Muscle layer of colon (tissue), 2 donors: ENCODE data around the gene WFDC11.
"Not testable (repeated sequence)": the region's sequence is repeated elsewhere in the genome, so short reads cannot be mapped to it uniquely, and the experiment has no call there.

ENCODE experiments used
- H3K27ac ChIP-seq: one replicate; pipeline ENCODE4 v1.7.0; 2013; ENCODE audit warnings: low read depth, mild to moderate bottlenecking, low read length, moderate library complexity
- H3K27me3 ChIP-seq, 2 donors: one replicate each; pipeline ENCODE4 v1.7.0; 2013; ENCODE audit warnings: low read length in 2 of 2, mild to moderate bottlenecking in 2 of 2; ENCODE audit not compliant: insufficient read depth in 2 of 2, control insufficient read depth in 1 of 2
- H3K36me3 ChIP-seq: one replicate; pipeline ENCODE4 v1.7.0; 2013; ENCODE audit warnings: mild to moderate bottlenecking, low read length; ENCODE audit not compliant: insufficient read depth
- H3K4me1 ChIP-seq: one replicate; pipeline ENCODE4 v1.7.0; 2013; ENCODE audit warnings: mild to moderate bottlenecking, low read length; ENCODE audit not compliant: insufficient read depth
- H3K4me3 ChIP-seq, 2 donors: one replicate each; pipeline ENCODE4 v1.7.0; 2013; ENCODE audit warnings: low read length in 2 of 2, low read depth in 1 of 2, mild to moderate bottlenecking in 1 of 2, moderate library complexity in 1 of 2
- H3K9ac ChIP-seq: one replicate; pipeline ENCODE4 v1.7.0; 2013; ENCODE audit warnings: low read length
- H3K9me3 ChIP-seq: one replicate; pipeline ENCODE4 v1.7.0; 2013; ENCODE audit warnings: mild to moderate bottlenecking, low read length
- donor health status: abdominal sarcoma.
- donor health status: Adenocarcinoma of cecum.

The WFDC11 gene

GRCh38 chr20:45670139-45670538 lies at the start of gene WFDC11:
WFDC11 (minus strand) TSS chr20:45670239; CDS start chr20:45650600, 19,639 bp downstream.
- Histone ChIP-seq H3K27me3 (no peaks in the 10 kb centered on the region), H3K27ac (no peak within 1 kb of the TSS), H3K4me3 (no peak within 1 kb of the TSS), H3K36me3 (no peaks in the 10 kb centered on the region), H3K9ac (no peak within 1 kb of the TSS), H3K4me1 (no peaks in the 10 kb centered on the region), H3K9me3 (no peaks in the 10 kb centered on the region)

- H3K9ac ChIP-seq, H3K9me3 ChIP-seq, H3K27me3 ChIP-seq, H3K27ac ChIP-seq, H3K36me3 ChIP-seq, H3K4me1 ChIP-seq, H3K4me3 ChIP-seq: not testable (repeated sequence)
Measured at GRCh38 chr20:45716141-45716688, 46.2 kb upstream of the WFDC11 start.

DNA sequence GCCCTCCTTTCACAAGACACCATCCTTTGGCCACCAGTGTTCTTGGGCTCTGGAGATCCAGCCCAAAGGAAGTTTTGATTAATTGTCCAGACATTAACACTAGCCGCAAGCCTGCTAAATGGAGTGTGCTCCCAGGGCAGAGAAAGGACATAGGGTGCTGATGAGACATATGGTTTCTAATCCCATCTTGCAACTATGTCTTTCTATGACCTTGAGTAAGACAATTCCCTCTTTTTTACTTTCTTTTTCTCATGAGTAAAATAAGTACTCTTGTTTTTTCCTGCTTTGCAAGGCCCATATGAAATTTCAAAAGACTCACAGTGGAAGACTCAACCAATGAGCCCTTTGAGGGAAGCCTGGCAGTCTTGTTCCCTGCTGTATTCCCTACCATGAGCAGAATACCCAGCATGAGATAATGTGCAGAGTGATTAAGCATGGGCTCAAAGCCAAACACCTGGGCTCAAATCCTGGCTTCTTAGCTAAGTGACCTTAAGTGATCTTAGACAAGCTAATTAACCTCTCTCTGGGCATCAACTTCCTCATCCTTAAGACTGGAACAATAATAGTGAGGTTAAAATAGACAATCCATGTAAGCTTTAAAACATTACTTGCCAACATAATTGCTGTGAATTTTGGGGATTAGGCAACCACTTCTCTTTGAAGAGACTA lies 35.1 kb upstream of the WFDC11 start, which contains the start of gene WFDC10B:
Gene WFDC10B (minus strand): TSS at position 51 of the 669 bp plus-strand sequence. CDS start 19,027 bp downstream, outside the sequence.
- H3K4me3 ChIP-seq: no peak within 1 kb of the TSS
- no peaks in the 10 kb centered on the region for H3K36me3 ChIP-seq
- no peak within 1 kb of the TSS for H3K27ac ChIP-seq
- H3K9ac ChIP-seq: no peak within 1 kb of the TSS
- no peaks in the 10 kb centered on the region for H3K9me3 ChIP-seq
- H3K4me1 ChIP-seq: no peaks in the 10 kb centered on the region
- H3K27me3 ChIP-seq: no peaks in the 10 kb centered on the region

GRCh38 chr20:45701873-45702272 lies 31.8 kb upstream of the WFDC11 start, which contains the start of gene WFDC13:
WFDC13 (plus strand) TSS chr20:45702038; CDS start chr20:45702124, 86 bp downstream.
- no peak within 1 kb of the TSS for H3K9ac ChIP-seq
- H3K9me3 ChIP-seq: no peaks in the 10 kb centered on the region
- H3K27ac ChIP-seq: no peak within 1 kb of the TSS
- H3K27me3 ChIP-seq: no peaks in the 10 kb centered on the region
- no peak within 1 kb of the TSS for H3K4me3 ChIP-seq
- H3K4me1 ChIP-seq: no peaks in the 10 kb centered on the region
- no peaks in the 10 kb centered on the region for H3K36me3 ChIP-seq

DNA sequence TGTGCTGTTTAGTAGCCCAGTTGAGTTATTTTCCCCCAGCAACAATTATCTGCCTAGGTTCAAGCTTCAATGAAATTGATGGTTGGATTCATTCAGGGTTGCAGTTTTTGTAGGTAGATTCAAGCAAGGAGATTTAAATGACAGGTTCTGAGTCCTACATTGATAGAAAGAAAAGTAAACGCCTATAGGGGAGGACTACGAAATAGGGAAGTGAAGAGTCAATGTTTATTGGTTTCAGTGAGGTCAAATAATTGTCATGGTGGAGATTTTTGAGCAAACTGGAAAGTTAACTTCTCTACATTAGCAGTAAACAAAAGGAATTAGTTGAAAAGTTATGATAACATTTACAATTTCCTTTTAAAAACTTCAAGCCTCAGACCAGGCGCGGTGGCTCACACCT lies 31.1 kb upstream of the WFDC11 start:
- Histone ChIP-seq H3K27me3 (no peaks in the 10 kb centered on the region), H3K9me3 (no peaks in the 10 kb centered on the region), H3K27ac (no peak overlapping the region), H3K4me1 (no peaks in the 10 kb centered on the region), H3K4me3 (no peak overlapping the region), H3K36me3 (no peaks in the 10 kb centered on the region), H3K9ac (no peak overlapping the region)

- Histone ChIP-seq H3K36me3 (no peaks in the 10 kb centered on the region), H3K4me3 (no peak overlapping the region), H3K27me3 (no peaks in the 10 kb centered on the region), H3K9ac (no peak overlapping the region), H3K4me1 (no peaks in the 10 kb centered on the region), H3K9me3 (no peaks in the 10 kb centered on the region), H3K27ac (no peak overlapping the region)
Measured at GRCh38 chr20:45695496-45695895, 25.5 kb upstream of the WFDC11 start.

GRCh38 chr20:45693346-45693745 lies 23.3 kb upstream of the WFDC11 start:
- not testable (repeated sequence) for H3K9me3 ChIP-seq, H3K4me1 ChIP-seq, H3K27ac ChIP-seq, H3K4me3 ChIP-seq, H3K36me3 ChIP-seq, H3K9ac ChIP-seq, H3K27me3 ChIP-seq

DNA sequence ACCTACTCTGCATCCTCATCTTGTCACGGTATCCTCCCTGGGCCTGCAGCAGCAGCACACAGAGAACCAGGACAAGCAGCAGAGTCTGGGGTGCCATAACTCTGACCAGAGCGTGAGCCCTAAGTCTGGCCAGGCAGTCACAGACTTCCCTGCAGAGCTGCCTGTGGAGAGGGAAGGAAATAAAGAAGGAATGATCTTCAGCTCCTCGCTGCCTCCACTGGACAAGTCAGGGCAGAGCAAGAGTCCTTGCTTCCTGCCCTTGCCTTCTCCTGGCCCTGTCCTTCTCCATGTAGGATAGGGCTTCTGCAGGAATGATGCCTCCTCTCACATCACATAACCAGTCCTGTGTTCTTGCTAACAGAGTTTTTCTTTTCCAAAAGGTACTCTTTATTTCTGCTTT lies 15.9 kb upstream of the WFDC11 start:
- Histone ChIP-seq H3K4me3 (no peak overlapping the region), H3K9ac (no peak overlapping the region), H3K27ac (no peak overlapping the region), H3K27me3 (no peaks in the 10 kb centered on the region), H3K4me1 (no peaks in the 10 kb centered on the region), H3K36me3 (no peaks in the 10 kb centered on the region), H3K9me3 (peaks cover 5% of the 10 kb centered on the region)

DNA sequence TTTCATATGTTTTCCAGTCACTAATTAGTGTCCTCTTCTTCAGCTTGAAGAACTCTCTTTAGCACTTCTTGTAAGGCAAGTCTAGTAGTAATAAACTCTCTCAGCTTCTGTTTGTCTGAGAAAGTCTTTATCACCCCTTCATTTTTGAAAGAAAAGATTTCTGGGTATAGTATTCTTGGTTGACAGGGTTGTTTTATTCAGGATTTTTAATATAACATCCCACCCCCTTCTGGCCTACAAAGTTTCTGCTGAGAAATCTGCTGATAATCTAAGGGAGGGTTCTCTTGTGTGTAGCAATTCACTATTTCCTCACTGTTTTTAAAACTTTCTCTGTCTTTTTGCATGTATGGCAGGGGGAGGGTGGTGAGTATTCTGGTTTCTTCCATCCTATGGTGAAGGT lies 9.6 kb upstream of the WFDC11 start:
- H3K4me1 ChIP-seq: no peaks in the 10 kb centered on the region
- no peak overlapping the region for H3K27ac ChIP-seq

DNA sequence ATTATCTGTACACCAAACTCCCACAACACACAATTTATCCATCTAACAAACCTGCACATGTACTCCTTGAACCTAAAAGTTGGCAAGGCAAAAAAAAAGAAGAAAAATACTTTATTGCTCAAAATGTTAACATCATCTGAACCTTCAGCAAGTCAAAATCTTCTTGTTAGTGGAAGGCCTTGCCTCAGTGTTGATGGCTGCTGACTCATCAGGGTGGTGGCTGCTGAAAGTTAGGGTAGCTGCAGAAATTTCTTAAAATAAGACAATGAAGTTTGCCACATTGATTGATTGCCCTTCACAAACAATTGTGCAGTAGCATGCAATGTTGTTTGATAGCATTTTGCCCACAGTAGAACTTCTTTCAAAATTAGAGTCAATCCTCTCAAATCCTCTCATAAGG lies 2.7 kb upstream of the WFDC11 start:
- Histone ChIP-seq H3K36me3 (no peaks in the 10 kb centered on the region), H3K9me3 (no peaks in the 10 kb centered on the region), H3K4me3 (no peak overlapping the region), H3K27ac (no peak overlapping the region), H3K27me3 (no peaks in the 10 kb centered on the region), H3K9ac (no peak overlapping the region), H3K4me1 (no peaks in the 10 kb centered on the region)

More for the DNA sequence above, 9.6 kb upstream of the WFDC11 start:
- H3K36me3 ChIP-seq: no peaks in the 10 kb centered on the region
- H3K9ac ChIP-seq: no peak overlapping the region
- peaks cover 12% of the 10 kb centered on the region for H3K9me3 ChIP-seq
- no peak overlapping the region for H3K4me3 ChIP-seq
- H3K27me3 ChIP-seq: no peaks in the 10 kb centered on the region

GRCh38 chr20:45657038-45657437 lies 13.0 kb downstream of the WFDC11 start:
- H3K27me3 ChIP-seq, H3K27ac ChIP-seq, H3K9me3 ChIP-seq, H3K9ac ChIP-seq, H3K4me1 ChIP-seq, H3K36me3 ChIP-seq, H3K4me3 ChIP-seq: not testable (repeated sequence)

GRCh38 chr20:45651726-45652125 lies 18.3 kb downstream of the WFDC11 start:
- H3K27ac ChIP-seq, H3K4me1 ChIP-seq, H3K36me3 ChIP-seq, H3K9ac ChIP-seq, H3K27me3 ChIP-seq, H3K4me3 ChIP-seq, H3K9me3 ChIP-seq: not testable (repeated sequence)
